Measurements from ENCODE around the gene ITGA4.

Gene ITGA4

DNA sequence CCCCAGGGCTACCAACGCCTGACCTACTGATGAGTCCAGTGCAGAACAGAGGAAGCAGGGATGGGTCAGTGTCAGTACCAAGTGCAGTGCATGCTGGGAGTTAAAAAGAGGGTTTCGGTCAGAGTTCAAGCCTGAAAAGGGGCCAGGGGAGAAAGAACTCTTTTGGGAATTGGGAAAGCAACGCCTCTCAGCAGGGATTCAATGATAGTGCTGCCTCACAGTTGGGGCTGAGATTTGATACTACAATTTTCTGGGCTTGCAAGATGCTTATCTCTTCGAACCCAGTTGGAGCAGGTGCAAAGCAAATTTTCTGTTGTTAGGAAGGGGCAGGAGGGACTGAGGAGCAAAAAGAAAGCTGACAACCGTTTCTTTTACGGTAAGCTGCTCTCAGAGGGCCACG, 117.1 kb downstream of the ITGA4 start:
- DNase-seq (ENCODE audit: low read depth), result no peak

DNA sequence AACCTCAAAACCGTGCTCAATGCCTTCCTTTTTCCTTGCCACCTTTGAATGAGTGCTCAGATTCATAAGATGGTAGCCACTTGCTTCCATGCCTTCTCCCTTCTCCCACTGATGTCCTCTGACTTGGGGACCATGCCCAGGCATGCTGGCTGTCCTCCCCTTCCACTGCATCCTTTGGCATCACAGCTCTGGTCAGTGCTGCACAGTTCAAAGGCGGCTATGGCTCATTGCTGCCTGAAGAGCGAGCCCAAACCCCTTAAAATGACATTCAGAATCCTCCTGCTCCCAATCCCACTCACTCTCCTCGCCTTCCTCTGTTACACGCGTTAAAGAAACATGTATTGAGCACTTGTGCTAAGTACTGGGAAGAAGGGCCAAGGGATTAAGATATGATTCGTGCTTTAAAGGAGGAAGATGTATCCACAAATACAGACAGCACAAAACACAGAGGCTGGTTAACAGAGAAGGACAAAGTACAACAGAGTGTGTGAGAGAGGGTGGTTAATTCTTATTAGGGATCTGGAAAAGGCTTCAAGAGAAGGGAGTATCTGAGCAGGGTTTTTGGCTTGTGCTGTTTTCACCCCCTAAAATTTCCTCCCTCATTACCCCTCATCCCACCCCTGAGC, 118.0 kb downstream of the ITGA4 start:
- DNase-seq (ENCODE audit: low read depth), result no peak

DNA sequence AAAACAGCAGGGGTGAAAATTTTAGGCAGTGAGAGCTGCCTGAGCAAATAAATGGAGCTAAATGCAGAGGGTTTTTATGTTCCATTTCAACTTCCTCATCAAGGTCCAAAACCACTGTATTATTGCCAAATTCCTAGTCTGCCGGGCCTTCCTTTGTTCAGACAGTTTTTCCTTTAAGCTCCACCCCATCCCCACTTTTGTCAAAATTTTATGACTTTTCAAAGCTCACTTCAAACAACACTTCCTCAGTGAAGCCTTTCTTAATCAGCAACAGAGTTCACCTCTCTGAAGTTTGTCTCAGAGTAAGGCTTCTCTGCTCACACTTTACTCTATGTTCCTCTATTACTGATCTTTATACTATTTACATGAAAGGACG, 118.5 kb downstream of the ITGA4 start:
- DNase-seq (ENCODE audit: low read depth), result no peak

- no peak for DNase-seq (ENCODE audit: low read depth)
These were observed 119.2 kb downstream of the ITGA4 start for GRCh38 chr2:181576431-181576830.

DNA sequence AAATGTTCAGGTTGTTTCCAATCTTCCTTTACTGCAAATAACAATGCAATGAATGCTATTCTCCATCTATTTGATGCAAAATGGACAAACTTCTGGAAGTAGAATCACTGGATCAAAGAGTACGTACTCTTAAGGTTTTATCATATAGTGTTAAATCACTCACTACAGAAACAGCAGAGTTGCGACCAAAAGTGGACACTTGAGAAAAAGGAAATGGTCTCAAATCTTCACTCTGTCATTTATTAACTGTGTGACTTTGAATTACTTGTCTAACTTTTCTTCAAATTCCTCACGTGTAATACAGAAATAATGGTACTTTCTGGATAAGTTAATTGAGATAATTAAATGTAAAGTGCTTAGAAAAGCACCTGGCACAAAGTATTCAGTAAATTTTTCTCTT, 121.6 kb downstream of the ITGA4 start:
- no peak for DNase-seq (ENCODE audit: low read depth)

DNA sequence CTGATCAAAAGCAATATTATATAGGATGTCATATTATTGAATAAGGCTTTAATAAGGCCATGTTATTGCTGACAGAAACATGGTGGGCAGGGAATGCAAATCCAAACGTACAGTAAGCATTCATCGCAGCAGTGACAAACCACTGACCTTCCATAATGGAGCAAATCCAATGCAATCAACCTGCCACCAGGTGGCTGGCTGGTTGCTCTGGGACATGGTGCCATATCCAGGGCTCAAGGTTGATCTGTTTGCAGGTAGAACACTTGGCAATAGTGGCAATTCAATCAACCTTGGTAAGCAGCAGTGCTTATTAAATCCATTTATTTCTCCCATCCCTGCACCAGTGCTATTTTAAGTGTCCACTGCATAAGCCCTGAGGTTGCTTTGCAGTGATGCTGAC, 124.3 kb downstream of the ITGA4 start:
- DNase-seq (ENCODE audit: low read depth), result no peak

DNA sequence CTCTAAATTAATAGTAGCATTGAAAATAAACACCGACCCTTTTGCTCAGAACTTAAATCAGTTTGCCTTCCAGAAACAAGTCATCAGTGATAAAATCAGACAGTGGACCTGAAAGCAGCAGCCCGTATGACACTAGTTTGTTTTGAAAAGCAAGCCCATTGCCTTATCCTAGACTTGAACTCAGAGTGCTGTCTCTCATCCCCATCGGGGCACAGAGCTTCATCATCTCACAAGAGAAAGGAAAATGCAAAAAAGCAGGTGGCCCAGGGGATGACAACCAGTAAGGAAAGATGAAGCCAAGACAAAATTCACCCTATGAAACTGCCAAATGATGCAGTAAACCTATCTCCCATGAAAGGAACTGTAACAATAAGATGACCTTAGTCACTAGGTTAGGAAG, 128.5 kb downstream of the ITGA4 start:
- no peak for DNase-seq (ENCODE audit: low read depth)
